GM12878 (cell line): Measurements from ENCODE around the gene WWP2.
"Not testable (repeated sequence)": the region's sequence is repeated elsewhere in the genome, so short reads cannot be mapped to it uniquely, and the experiment has no call there.

Experiments
- CTCF ChIP-seq, 3 experiments: IDR thresholded peaks in 2 of 3; conservative IDR thresholded peaks in 1 of 3; 2 replicates each; pipeline ENCODE4 v1.5.1; 2011; ENCODE audit warnings: low read depth in 3 of 3, low read length in 3 of 3, mild to moderate bottlenecking in 3 of 3, control low read depth in 2 of 3, moderate library complexity in 2 of 3, inconsistent platforms in 1 of 3, mixed read lengths in 1 of 3; ENCODE audit not compliant: control insufficient read depth in 2 of 3, insufficient read depth in 1 of 3; ENCODE audit errors: extremely low read depth in 1 of 3
- EZH2 ChIP-seq: IDR thresholded peaks from 2 replicates; pipeline ENCODE4 v1.6.1; 2012; ENCODE audit warnings: low read depth, mild to moderate bottlenecking, control low read depth, inconsistent platforms, low read length, borderline replicate concordance; ENCODE audit not compliant: control insufficient read depth
- PRDM15 ChIP-seq: fragments of 450-650 bp; formaldehyde crosslinking; IDR thresholded peaks from 2 replicates; pipeline ENCODE4 v1.4.0; 2020; ENCODE audit warnings: mild to moderate bottlenecking, moderate library complexity
- TCF12 ChIP-seq: IDR thresholded peaks from 2 replicates; pipeline ENCODE4 v1.6.1; 2011; ENCODE audit warnings: low read depth, mild to moderate bottlenecking, low read length
- ZNF274 ChIP-seq: IDR thresholded peaks from one replicate; pipeline ENCODE4 v1.8.0; 2011; ENCODE audit not compliant: insufficient read length, insufficient read depth

- TF ChIP-seq CTCF (IDR thresholded peaks at IDR 0.05 in 2 of 3, conservative IDR thresholded peaks at IDR 0.05 in 1 of 3; ENCODE audit: control insufficient read depth in 2 of 3, extremely low read depth in 1 of 3, insufficient read depth in 1 of 3, low read depth in 3 of 3, low read length in 3 of 3); ZNF274; PRDM15 (CRISPR knock-in tag); EZH2; TCF12: not testable (repeated sequence)
Observed at GRCh38 chr16:69824564-69825142, 62.5 kb downstream of the WWP2 start.
